ENCODE measurements around the gene PIBF1.

DNA sequence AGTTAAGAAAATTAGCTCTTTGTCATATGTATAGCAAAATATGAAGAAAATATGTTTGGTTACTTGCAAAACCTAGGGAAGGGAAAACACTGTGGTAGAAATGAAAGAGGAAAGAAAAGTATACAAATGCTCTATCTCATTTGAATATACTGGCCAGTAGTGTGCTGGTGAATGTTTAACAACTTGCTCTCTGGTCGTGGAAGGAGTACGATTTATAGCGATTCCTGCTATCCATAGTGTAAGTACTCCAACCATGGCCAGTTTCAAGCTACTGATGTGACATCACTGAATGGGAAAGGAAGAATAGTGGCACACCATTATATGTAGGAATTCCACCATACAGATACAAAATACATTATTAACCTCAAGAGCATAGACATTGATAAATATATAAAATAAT lies 44.9 kb upstream of the PIBF1 start:
- TF ChIP-seq, protein P1, sequence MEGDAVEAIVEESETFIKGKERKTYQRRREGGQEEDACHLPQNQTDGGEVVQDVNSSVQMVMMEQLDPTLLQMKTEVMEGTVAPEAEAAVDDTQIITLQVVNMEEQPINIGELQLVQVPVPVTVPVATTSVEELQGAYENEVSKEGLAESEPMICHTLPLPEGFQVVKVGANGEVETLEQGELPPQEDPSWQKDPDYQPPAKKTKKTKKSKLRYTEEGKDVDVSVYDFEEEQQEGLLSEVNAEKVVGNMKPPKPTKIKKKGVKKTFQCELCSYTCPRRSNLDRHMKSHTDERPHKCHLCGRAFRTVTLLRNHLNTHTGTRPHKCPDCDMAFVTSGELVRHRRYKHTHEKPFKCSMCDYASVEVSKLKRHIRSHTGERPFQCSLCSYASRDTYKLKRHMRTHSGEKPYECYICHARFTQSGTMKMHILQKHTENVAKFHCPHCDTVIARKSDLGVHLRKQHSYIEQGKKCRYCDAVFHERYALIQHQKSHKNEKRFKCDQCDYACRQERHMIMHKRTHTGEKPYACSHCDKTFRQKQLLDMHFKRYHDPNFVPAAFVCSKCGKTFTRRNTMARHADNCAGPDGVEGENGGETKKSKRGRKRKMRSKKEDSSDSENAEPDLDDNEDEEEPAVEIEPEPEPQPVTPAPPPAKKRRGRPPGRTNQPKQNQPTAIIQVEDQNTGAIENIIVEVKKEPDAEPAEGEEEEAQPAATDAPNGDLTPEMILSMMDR (conservative IDR thresholded peaks at IDR 0.05; ENCODE audit: low read depth, low read length), result no peak
- TF ChIP-seq MAFK (IDR thresholded peaks at IDR 0.05; ENCODE audit: low read depth, low read length), result no peak
- TF ChIP-seq POLR2A (IDR thresholded peaks at IDR 0.05; ENCODE audit: low read depth, low read length), result no peak
- TF ChIP-seq MAZ (IDR thresholded peaks at IDR 0.05; ENCODE audit: borderline replicate concordance, low read depth, low read length), result no peak
- TF ChIP-seq, protein P2, sequence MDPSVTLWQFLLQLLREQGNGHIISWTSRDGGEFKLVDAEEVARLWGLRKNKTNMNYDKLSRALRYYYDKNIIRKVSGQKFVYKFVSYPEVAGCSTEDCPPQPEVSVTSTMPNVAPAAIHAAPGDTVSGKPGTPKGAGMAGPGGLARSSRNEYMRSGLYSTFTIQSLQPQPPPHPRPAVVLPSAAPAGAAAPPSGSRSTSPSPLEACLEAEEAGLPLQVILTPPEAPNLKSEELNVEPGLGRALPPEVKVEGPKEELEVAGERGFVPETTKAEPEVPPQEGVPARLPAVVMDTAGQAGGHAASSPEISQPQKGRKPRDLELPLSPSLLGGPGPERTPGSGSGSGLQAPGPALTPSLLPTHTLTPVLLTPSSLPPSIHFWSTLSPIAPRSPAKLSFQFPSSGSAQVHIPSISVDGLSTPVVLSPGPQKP (IDR thresholded peaks at IDR 0.05; ENCODE audit: borderline replicate concordance, low read depth, low read length), result no peak
- TF ChIP-seq, protein P3, sequence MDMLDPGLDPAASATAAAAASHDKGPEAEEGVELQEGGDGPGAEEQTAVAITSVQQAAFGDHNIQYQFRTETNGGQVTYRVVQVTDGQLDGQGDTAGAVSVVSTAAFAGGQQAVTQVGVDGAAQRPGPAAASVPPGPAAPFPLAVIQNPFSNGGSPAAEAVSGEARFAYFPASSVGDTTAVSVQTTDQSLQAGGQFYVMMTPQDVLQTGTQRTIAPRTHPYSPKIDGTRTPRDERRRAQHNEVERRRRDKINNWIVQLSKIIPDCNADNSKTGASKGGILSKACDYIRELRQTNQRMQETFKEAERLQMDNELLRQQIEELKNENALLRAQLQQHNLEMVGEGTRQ (IDR thresholded peaks at IDR 0.05; ENCODE audit: low read depth, low read length), result no peak
- TF ChIP-seq CEBPB (IDR thresholded peaks at IDR 0.05; ENCODE audit: low read depth, low read length), result no peak
- TF ChIP-seq MXI1 (IDR thresholded peaks at IDR 0.05; ENCODE audit: borderline replicate concordance, low read depth, low read length), result no peak
- TF ChIP-seq RCOR1 (IDR thresholded peaks at IDR 0.05; ENCODE audit: insufficient replicate concordance, low read length), result no peak
- no peak for TF ChIP-seq SMC3 (IDR thresholded peaks at IDR 0.05; ENCODE audit: low read depth, low read length)

Measured in IMR-90 (cell line).